IMR-90 (cell line): ENCODE data around the gene AMELX. TPM values are rescaled to one million over a fixed set of nuclear protein-coding genes. Genes with fewer than 3 reads are reported as not detected.

Experiments
- ATAC-seq: fragments of 200-7000 bp; cut with Tn5 transposase; 2 replicates; pipeline ENCODE4 v1.9.1; 2020; ENCODE audit warnings: low read depth, mild to moderate bottlenecking, moderate library complexity
- BruUV-seq: library from RNA; stranded (reverse); fragments of 400-500 nt; replicated peaks from 2 replicates; lab custom pipeline; 2021; lab: Mats Ljungman, UMichigan
- CTCF ChIA-PET: fragments of 300-600 bp; formaldehyde crosslinking; extraction: SDS; loops from one replicate; lab custom pipeline; 2021; ENCODE audit warnings: antibody characterized with exemption; lab: Yijun Ruan, JAX
- POLR2A ChIA-PET: fragments of 300-600 bp; sonication (Branson Sonifier 250); formaldehyde crosslinking; loops from one replicate; lab custom pipeline; 2022; ENCODE audit warnings: antibody characterized with exemption; ENCODE audit not compliant: unreplicated experiment; lab: Charles Lee
- DNase-seq: peaks from one replicate; pipeline ENCODE4 v3.0.0; 2013
- H2AFZ ChIP-seq: replicated peaks from 2 replicates; pipeline ENCODE3; 2013; ENCODE audit warnings: low read length, mild to moderate bottlenecking; ENCODE audit not compliant: poor library complexity
- H2AK5ac ChIP-seq: 2 replicates; pipeline ENCODE4 v1.6.1; 2013; ENCODE audit warnings: low read depth, low read length, inconsistent platforms
- H2AK9ac ChIP-seq: replicated peaks from 2 replicates; pipeline ENCODE3; 2013; ENCODE audit warnings: mild to moderate bottlenecking, low read depth, low read length, moderate library complexity; ENCODE audit not compliant: poor library complexity
- H2BK120ac ChIP-seq: 2 replicates; pipeline ENCODE4 v1.6.1; 2013; ENCODE audit warnings: low read depth, low read length, inconsistent platforms
- H2BK15ac ChIP-seq: 3 replicates; pipeline ENCODE4 v1.6.1; 2013; ENCODE audit warnings: low read depth, low read length, inconsistent platforms
- H2BK20ac ChIP-seq: 2 replicates; pipeline ENCODE4 v1.6.1; 2013; ENCODE audit warnings: low read depth, mild to moderate bottlenecking, inconsistent platforms, low read length, moderate library complexity
- H2BK5ac ChIP-seq: 2 replicates; pipeline ENCODE4 v1.6.1; 2013; ENCODE audit warnings: mild to moderate bottlenecking, low read depth, low read length, inconsistent platforms; ENCODE audit not compliant: poor library complexity, severe bottlenecking
- H3K14ac ChIP-seq: replicated peaks from 2 replicates; pipeline ENCODE4 v1.6.1; 2013; ENCODE audit warnings: low read depth, low read length, inconsistent platforms
- H3K18ac ChIP-seq: 2 replicates; pipeline ENCODE4 v1.6.1; 2013; ENCODE audit warnings: low read depth, low read length, control low read depth
- H3K23ac ChIP-seq: 2 replicates; pipeline ENCODE4 v1.6.1; 2013; ENCODE audit warnings: low read depth, low read length, inconsistent platforms
- H3K27ac ChIP-seq: 2 replicates; pipeline ENCODE4 v1.5.1; 2013; ENCODE audit warnings: mild to moderate bottlenecking, control low read depth, low read length; ENCODE audit not compliant: insufficient read depth
- H3K27me3 ChIP-seq: 2 replicates; pipeline ENCODE4 v1.6.1; 2013; ENCODE audit warnings: low read length; ENCODE audit not compliant: control insufficient read depth, insufficient read depth
- H3K36me3 ChIP-seq: 2 replicates; pipeline ENCODE4 v1.6.1; 2013; ENCODE audit warnings: low read length, mixed read lengths; ENCODE audit not compliant: control insufficient read depth, insufficient read depth
- H3K4ac ChIP-seq: 2 replicates; pipeline ENCODE4 v1.6.1; 2013; ENCODE audit warnings: low read depth, low read length, inconsistent platforms
- H3K4me1 ChIP-seq: 2 replicates; pipeline ENCODE4 v1.6.1; 2013; ENCODE audit warnings: low read length, mixed read lengths; ENCODE audit not compliant: control insufficient read depth, insufficient read depth
- H3K4me2 ChIP-seq: 2 replicates; pipeline ENCODE4 v1.6.1; 2013; ENCODE audit warnings: low read depth, mild to moderate bottlenecking, control low read depth, low read length, moderate library complexity
- H3K4me3 ChIP-seq: 2 replicates; pipeline ENCODE4 v1.5.1; 2013; ENCODE audit warnings: low read depth, mild to moderate bottlenecking, control low read depth, low read length, moderate library complexity; ENCODE audit not compliant: insufficient read depth
- H3K56ac ChIP-seq: 2 replicates; pipeline ENCODE4 v1.6.1; 2013; ENCODE audit warnings: low read length, inconsistent platforms; ENCODE audit not compliant: insufficient read depth; ENCODE audit errors: extremely low read depth
- H3K79me1 ChIP-seq, 2 experiments: 2 replicates each; pipeline ENCODE4 v1.6.1; 2013; ENCODE audit warnings: low read length in 2 of 2, inconsistent platforms in 1 of 2, low read depth in 1 of 2
- H3K9ac ChIP-seq: 2 replicates; pipeline ENCODE4 v1.6.1; 2013; ENCODE audit warnings: low read depth, low read length, control low read depth
- H3K9me1 ChIP-seq: 2 replicates; pipeline ENCODE4 v1.6.1; 2013; ENCODE audit warnings: low read length, inconsistent platforms; ENCODE audit not compliant: insufficient read depth
- H3K9me3 ChIP-seq: 2 replicates; pipeline ENCODE4 v1.6.1; 2013; ENCODE audit warnings: low read length; ENCODE audit not compliant: control insufficient read depth, insufficient read depth
- H4K20me1 ChIP-seq: 2 replicates; pipeline ENCODE4 v1.6.1; 2013; ENCODE audit warnings: low read length, inconsistent platforms; ENCODE audit not compliant: insufficient read depth
- H4K5ac ChIP-seq: 2 replicates; pipeline ENCODE4 v1.6.1; 2013; ENCODE audit warnings: mild to moderate bottlenecking, low read depth, low read length, control low read depth
- H4K8ac ChIP-seq, 2 experiments: 2 replicates each; pipeline ENCODE4 v1.6.1; 2013; ENCODE audit warnings: low read depth in 2 of 2, low read length in 2 of 2, control low read depth in 1 of 2, inconsistent platforms in 1 of 2
- H4K91ac ChIP-seq: 2 replicates; pipeline ENCODE4 v1.6.1; 2013; ENCODE audit warnings: low read depth, low read length, inconsistent platforms; ENCODE audit not compliant: insufficient read depth
- BHLHE40 ChIP-seq: fragments of 150-350 bp; IDR thresholded peaks from 2 replicates; pipeline ENCODE4 v1.6.1; 2016; ENCODE audit warnings: mild to moderate bottlenecking, low read depth, low read length
- CEBPB ChIP-seq: IDR thresholded peaks from 2 replicates; pipeline ENCODE4 v1.6.1; 2012; ENCODE audit warnings: low read depth, low read length, improper control_type of control experiment
- CHD1 ChIP-seq: IDR thresholded peaks from 2 replicates; pipeline ENCODE4 v1.6.1; 2012; ENCODE audit warnings: low read depth, low read length, improper control_type of control experiment
- CTCF ChIP-seq: conservative IDR thresholded peaks from 2 replicates; pipeline ENCODE4 v1.5.1; 2012; ENCODE audit warnings: mild to moderate bottlenecking, low read depth, low read length, improper control_type of control experiment
- ELK1 ChIP-seq: fragments of 150-350 bp; IDR thresholded peaks from 2 replicates; pipeline ENCODE4 v1.6.1; 2016; ENCODE audit warnings: low read depth, mild to moderate bottlenecking, low read length, moderate library complexity, borderline replicate concordance
- FOS ChIP-seq: fragments of 150-350 bp; IDR thresholded peaks from 2 replicates; pipeline ENCODE4 v1.6.1; 2016; ENCODE audit warnings: low read depth, low read length
- MAFK ChIP-seq: IDR thresholded peaks from 2 replicates; pipeline ENCODE4 v1.6.1; 2012; ENCODE audit warnings: low read depth, low read length, improper control_type of control experiment
- MAZ ChIP-seq: IDR thresholded peaks from 2 replicates; pipeline ENCODE4 v1.6.1; 2012; ENCODE audit warnings: low read depth, mild to moderate bottlenecking, low read length, improper control_type of control experiment, moderate library complexity, borderline replicate concordance
- MXI1 ChIP-seq: IDR thresholded peaks from 2 replicates; pipeline ENCODE4 v1.6.1; 2012; ENCODE audit warnings: low read depth, mild to moderate bottlenecking, low read length, moderate library complexity, borderline replicate concordance
- NFE2L2 ChIP-seq: fragments of 150-350 bp; IDR thresholded peaks from 2 replicates; pipeline ENCODE4 v1.6.1; 2016; ENCODE audit warnings: low read depth, mild to moderate bottlenecking, low read length
- POLR2A ChIP-seq: IDR thresholded peaks from 2 replicates; pipeline ENCODE4 v1.6.1; 2012; ENCODE audit warnings: mild to moderate bottlenecking, low read depth, low read length
- RAD21 ChIP-seq: IDR thresholded peaks from 2 replicates; pipeline ENCODE4 v1.6.1; 2012; ENCODE audit warnings: low read length, improper control_type of control experiment
- RCOR1 ChIP-seq: IDR thresholded peaks from 2 replicates; pipeline ENCODE4 v1.6.1; 2012; ENCODE audit warnings: mild to moderate bottlenecking, low read length, improper control_type of control experiment; ENCODE audit not compliant: insufficient replicate concordance
- RFX5 ChIP-seq: IDR thresholded peaks from 2 replicates; pipeline ENCODE4 v1.8.0; 2012; ENCODE audit warnings: low read depth, mild to moderate bottlenecking, low read length, moderate library complexity
- SMC3 ChIP-seq: fragments of 150-350 bp; IDR thresholded peaks from 2 replicates; pipeline ENCODE4 v1.6.1; 2016; ENCODE audit warnings: low read depth, mild to moderate bottlenecking, antibody characterized with exemption, low read length, moderate library complexity
- USF2 ChIP-seq: fragments of 150-350 bp; IDR thresholded peaks from 2 replicates; pipeline ENCODE4 v1.6.1; 2017; ENCODE audit warnings: mild to moderate bottlenecking, antibody characterized with exemption, low read length, low read depth
- WGBS, 2 experiments: methylation state at CpG; one replicate each; pipeline versions ENCODE4 v1.1.5 to v1.1.7; 2013; ENCODE audit warnings: missing lambda C conversion rate in 2 of 2; ENCODE audit not compliant: insufficient read length in 1 of 2; ENCODE audit errors: extremely low coverage in 2 of 2; 5-methylcytosine and 5-hydroxymethylcytosine counted together
- dilution Hi-C: fragments of 300-500 bp; cut with HindIII; formaldehyde crosslinking; loops from one replicate; pipeline ENCODE4 v1.14.3; 2018; ENCODE audit warnings: low sequenced_read_pairs; ENCODE audit not compliant: unreplicated experiment
- in situ Hi-C: fragments of 300-500 bp; cut with MboI; formaldehyde crosslinking; loops from 3 replicates; pipeline ENCODE4 v1.14.3; 2019; ENCODE audit warnings: low sequenced_read_pairs, inconsistent platforms, mixed read lengths
- intact Hi-C: fragments of 100-400 bp; cut with micrococcal nuclease; formaldehyde crosslinking; loops from 2 replicates; pipeline ENCODE4 v1.10.0; 2022
- polyA plus RNA-seq, 3 experiments: library from polyadenylated mRNA; depleted of rRNA; stranded (reverse); fragments of >200 nt; gene quantifications; 2 replicates each; pipeline ENCODE4 v1.2.3, GENCODE V29; 2012; ENCODE audit warnings: low replicate concordance in 1 of 3
- total RNA-seq: library from RNA; depleted of rRNA; stranded (reverse); fragments of >200 nt; gene quantifications from 2 replicates; pipeline ENCODE4 v1.2.3, GENCODE V29; 2012

The AMELX gene
- total and polyA plus RNA-seq, 2 of the 4 experiments (the other 2 are of a cell fraction) = not detected

GRCh38 chrX:11331788-11332187 lies 38.6 kb downstream of the AMELX start:
- TF ChIP-seq CTCF (no peak), BHLHE40 (no peak), MAZ (no peak), CHD1 (no peak), ELK1 (no peak), RCOR1 (no peak), NFE2L2 (no peak), SMC3 (no peak), MAFK (no peak), POLR2A (no peak), CEBPB (no peak), USF2 (no peak), RFX5 (no peak), RAD21 (no peak), MXI1 (no peak), FOS (no peak)
- H3K4me3 ChIP-seq = no peak overlapping the region
- no peaks in the 10 kb centered on the region for H3K9me1 ChIP-seq
- H3K4me1 ChIP-seq = no peaks in the 10 kb centered on the region
- intact Hi-C loops (no loop called here), in situ Hi-C loops (no loop called here), dilution Hi-C loops (no loop called here)
- no peaks in the 10 kb centered on the region for H3K36me3 ChIP-seq
- H4K91ac ChIP-seq = no peak overlapping the region
- H3K27me3 ChIP-seq = no peaks in the 10 kb centered on the region
- no peak overlapping the region for H3K14ac ChIP-seq
- CTCF ChIA-PET = no interaction called here
- no peak overlapping the region for H3K4ac ChIP-seq
- H4K20me1 ChIP-seq = no peaks in the 10 kb centered on the region
- no peak overlapping the region for H2BK5ac ChIP-seq
- no peak overlapping the region for H2AK5ac ChIP-seq
- BruUV-seq = no TSS peak
- H3K9me3 ChIP-seq = 0 out of 2 replicates have a peak, but pooled peaks cover 2% of the 10 kb centered on the region
- DNase-seq (no peak), ATAC-seq (no peak)
- H4K5ac ChIP-seq = no peak overlapping the region
- H2AK9ac ChIP-seq = no peak overlapping the region
- POLR2A ChIA-PET = no interaction called here
- WGBS, 2 experiments = no CpG with 5 or more reads among the region's 2 CpGs
- H3K18ac ChIP-seq = no peak overlapping the region
- no peak overlapping the region for H2BK20ac ChIP-seq
- H3K27ac ChIP-seq = no peak overlapping the region
- H3K56ac ChIP-seq = no peak overlapping the region
- no peaks in the 10 kb centered on the region for H3K79me1 ChIP-seq
- H3K9ac ChIP-seq = no peak overlapping the region
- no peak overlapping the region for H2BK15ac ChIP-seq
- no peak overlapping the region for H3K4me2 ChIP-seq
- H2BK120ac ChIP-seq = no peak overlapping the region
- H4K8ac ChIP-seq = no peak overlapping the region
- H3K23ac ChIP-seq = no peak overlapping the region
- no peak overlapping the region for H2AFZ ChIP-seq
